K562 (cell line): Measurements from ENCODE around the gene ZFP57. TPM values are rescaled to one million over a fixed set of nuclear protein-coding genes. Genes with fewer than 3 reads are reported as not detected.

Experiments used
- ZNF134 ChIP-seq: fragments of 250-450 bp; sonication (Bioruptor Pico); conservative IDR thresholded peaks from 2 replicates; pipeline ENCODE4 v1.4.0; 2020
- ZNF311 ChIP-seq: fragments of 250-450 bp; sonication (Bioruptor Pico); IDR thresholded peaks from 2 replicates; pipeline ENCODE4 v1.4.0; 2020; ENCODE audit warnings: mild to moderate bottlenecking, moderate library complexity
- polyA plus RNA-seq, 8 experiments: library from polyadenylated mRNA; depleted of rRNA in 4 of 8; stranded (reverse) in 5 of 8; unstranded in 3 of 8; fragments of >200 nt; fragmentation: Nextera tagmentation in 2 of 8; fragmentation: Illumina TruSeq in 1 of 8; extraction: Ambion mirVana in 2 of 8; extraction: Trizol in 1 of 8; gene quantifications; 2 replicates each; pipeline versions ENCODE4 v1.2.1 to v1.2.3, GENCODE V29; 2011 to 2014; ENCODE audit warnings: inconsistent platforms in 1 of 8, missing spikeins in 1 of 8
- total RNA-seq, 7 experiments: library from RNA; depleted of rRNA in 6 of 7; stranded (reverse); fragments of >200 nt in 6 of 7; fragmentation: Illumina TruSeq in 2 of 7; extraction: Trizol in 2 of 7; gene quantifications; 2 replicates each; pipeline versions ENCODE4 v1.2.1 to v1.2.3, GENCODE V29; 2011 to 2021; ENCODE audit warnings: low replicate concordance in 1 of 7
- TF ChIP-seq, protein P1 (sequence below), 2 experiments: fragments of 450-650 bp in 1 of 2; sonication (generic) in 1 of 2; formaldehyde crosslinking in 1 of 2; IDR thresholded peaks; 2 replicates each; pipeline versions ENCODE4 v1.7.1 to v1.9.0; 2016 to 2022; ENCODE audit warnings: inconsistent platforms in 1 of 2, mild to moderate bottlenecking in 1 of 2, missing genetic modification reagents in 1 of 2

Gene ZFP57
- total and polyA plus RNA-seq, 9 of the 15 experiments (the other 6 are each of a cell fraction or from before 2014, with no cell fraction given) = 0.04 to 0.28 (median 0.13) TPM

GRCh38 chr6:29680416-29680815 lies 536 bp downstream of the ZFP57 start (continued):
- TF ChIP-seq, protein P1, sequence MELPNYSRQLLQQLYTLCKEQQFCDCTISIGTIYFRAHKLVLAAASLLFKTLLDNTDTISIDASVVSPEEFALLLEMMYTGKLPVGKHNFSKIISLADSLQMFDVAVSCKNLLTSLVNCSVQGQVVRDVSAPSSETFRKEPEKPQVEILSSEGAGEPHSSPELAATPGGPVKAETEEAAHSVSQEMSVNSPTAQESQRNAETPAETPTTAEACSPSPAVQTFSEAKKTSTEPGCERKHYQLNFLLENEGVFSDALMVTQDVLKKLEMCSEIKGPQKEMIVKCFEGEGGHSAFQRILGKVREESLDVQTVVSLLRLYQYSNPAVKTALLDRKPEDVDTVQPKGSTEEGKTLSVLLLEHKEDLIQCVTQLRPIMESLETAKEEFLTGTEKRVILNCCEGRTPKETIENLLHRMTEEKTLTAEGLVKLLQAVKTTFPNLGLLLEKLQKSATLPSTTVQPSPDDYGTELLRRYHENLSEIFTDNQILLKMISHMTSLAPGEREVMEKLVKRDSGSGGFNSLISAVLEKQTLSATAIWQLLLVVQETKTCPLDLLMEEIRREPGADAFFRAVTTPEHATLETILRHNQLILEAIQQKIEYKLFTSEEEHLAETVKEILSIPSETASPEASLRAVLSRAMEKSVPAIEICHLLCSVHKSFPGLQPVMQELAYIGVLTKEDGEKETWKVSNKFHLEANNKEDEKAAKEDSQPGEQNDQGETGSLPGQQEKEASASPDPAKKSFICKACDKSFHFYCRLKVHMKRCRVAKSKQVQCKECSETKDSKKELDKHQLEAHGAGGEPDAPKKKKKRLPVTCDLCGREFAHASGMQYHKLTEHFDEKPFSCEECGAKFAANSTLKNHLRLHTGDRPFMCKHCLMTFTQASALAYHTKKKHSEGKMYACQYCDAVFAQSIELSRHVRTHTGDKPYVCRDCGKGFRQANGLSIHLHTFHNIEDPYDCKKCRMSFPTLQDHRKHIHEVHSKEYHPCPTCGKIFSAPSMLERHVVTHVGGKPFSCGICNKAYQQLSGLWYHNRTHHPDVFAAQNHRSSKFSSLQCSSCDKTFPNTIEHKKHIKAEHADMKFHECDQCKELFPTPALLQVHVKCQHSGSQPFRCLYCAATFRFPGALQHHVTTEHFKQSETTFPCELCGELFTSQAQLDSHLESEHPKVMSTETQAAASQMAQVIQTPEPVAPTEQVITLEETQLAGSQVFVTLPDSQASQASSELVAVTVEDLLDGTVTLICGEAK (IDR thresholded peaks at IDR 0.05) = no peak
- TF ChIP-seq, protein P1 (CRISPR knock-in tag; IDR thresholded peaks at IDR 0.05) = no peak
- TF ChIP-seq ZNF311 (CRISPR knock-in tag) (no peak), ZNF134 (CRISPR knock-in tag) (no peak)
